ENCODE data around the gene TEC.
A peak's percentile ranks its signal among the peaks of the same experiment; 100 is the strongest.
"Not testable (repeated sequence)": the region's sequence is repeated elsewhere in the genome, so short reads cannot be mapped to it uniquely, and the experiment has no call there.

TEC gene

GRCh38 chr4:48196758-48197504 lies 72.7 kb downstream of the TEC start:
- DNase-seq: no peak

- no peak for DNase-seq
Observed at GRCh38 chr4:48195853-48196252, 73.8 kb downstream of the TEC start.

DNA sequence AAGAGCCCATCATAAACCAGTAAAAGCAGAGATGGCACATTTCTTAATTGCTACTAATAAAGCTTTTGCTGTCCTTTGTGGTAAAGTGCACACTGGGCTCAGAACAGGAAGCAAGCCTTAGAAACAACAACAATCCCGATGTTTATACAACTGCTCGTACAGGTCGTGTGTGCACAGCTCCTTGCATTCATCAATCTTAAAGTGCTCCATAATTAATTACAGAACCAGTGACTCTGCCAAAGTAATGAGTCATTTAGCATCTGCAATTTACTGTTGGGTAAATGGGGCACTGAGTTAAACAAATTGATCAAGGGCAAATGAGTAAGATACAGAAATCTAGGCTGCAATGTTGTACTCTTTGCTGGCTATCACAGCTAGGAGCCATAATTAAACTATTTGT lies 74.3 kb downstream of the TEC start:
- no peak for DNase-seq

- DNase-seq: no peak
Observed at GRCh38 chr4:48194971-48195370, 74.7 kb downstream of the TEC start.

DNA sequence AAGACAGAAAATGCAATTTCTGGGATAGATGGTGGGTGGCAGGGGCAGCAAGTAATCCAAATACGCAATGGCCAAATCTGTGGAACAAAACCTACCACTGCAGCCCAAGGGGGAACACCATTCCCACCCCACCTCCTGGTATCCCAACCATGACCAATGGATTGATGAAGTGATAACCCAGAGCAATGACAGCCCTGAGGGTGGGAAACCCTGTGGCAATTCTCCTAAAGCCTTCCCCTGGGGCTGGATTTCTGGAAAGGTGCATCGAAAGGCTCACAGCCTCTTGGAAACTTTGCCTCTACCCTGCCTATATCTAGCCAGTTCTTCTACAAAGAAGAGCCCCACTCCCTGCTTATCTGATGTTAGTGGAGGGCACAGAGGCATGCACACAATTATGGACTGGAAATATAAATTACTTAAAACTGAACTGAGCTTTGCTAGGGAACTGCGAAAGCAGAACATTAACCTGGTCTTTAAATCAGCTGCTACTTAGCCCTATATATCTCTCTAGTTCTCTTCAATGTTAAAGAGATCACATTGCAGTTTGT lies 75.6 kb downstream of the TEC start:
- no peak for DNase-seq

DNA sequence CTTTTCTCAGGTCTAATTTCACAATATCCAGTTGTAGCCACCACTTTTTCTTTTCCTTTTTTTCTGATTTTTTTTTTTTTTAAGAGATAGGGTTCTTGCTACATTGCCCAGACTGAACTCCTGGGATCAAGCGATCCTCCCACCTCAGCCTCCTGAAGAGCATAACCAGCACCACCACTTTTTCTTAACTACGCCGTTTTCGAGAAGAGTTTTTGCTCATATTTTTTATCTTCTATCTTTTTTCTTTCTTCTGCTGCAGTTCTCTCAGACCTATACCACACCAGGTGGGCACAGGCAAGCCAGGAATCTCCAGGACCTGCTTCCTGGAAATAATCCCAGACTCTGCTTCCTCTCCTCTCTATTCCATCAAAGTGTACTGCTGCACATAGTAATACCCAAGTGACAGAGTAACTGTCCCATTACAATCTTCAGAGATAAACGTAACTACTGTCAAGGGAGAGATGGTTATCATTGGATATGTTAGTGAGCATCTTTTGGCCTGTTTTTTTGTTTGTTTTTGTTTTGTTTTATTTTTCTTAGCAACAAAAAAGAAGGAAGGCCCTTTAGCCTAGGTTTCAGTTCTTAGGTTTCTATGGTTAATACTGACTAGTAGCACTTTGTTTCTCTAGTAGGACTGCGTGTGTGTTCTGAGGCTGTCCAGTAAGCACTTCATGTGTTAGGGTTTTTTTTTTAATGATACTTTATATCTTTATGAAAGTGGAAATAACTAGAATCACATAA lies 76.4 kb downstream of the TEC start:
- no peak for DNase-seq

GRCh38 chr4:48191758-48192157 lies 77.9 kb downstream of the TEC start:
- no peak for DNase-seq

- DNase-seq: no peak
Observed at GRCh38 chr4:48190839-48191238, 78.8 kb downstream of the TEC start.

- no peak for DNase-seq
Observed at GRCh38 chr4:48189731-48190130, 79.9 kb downstream of the TEC start.

- no peak for DNase-seq
Observed at GRCh38 chr4:48188390-48188789, 81.2 kb downstream of the TEC start.

GRCh38 chr4:48187813-48188212 lies 81.8 kb downstream of the TEC start:
- DNase-seq: no peak

- DNase-seq: not testable (repeated sequence)
Observed at GRCh38 chr4:48187066-48187465, 82.6 kb downstream of the TEC start.

GRCh38 chr4:48186394-48186793 lies 83.2 kb downstream of the TEC start:
- not testable (repeated sequence) for DNase-seq

DNA sequence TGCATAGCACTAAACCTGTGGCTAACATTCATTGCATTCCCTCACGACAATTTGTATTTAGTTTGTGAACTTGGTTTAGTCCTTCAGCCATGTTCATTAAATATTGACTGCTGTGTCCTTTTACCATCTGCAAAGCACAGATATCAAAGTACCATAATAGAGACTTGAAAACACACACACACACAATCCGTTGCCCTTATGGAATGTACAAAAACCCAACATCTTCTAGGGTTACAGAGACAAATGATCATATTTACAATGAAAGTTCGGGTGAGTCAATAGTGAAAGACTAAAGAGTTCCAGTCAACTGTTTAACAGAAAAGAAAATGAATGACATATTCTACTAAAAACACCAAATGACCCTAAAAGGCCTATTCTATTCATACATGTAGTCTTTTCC lies 84.8 kb downstream of the TEC start:
- no peak for DNase-seq

DNA sequence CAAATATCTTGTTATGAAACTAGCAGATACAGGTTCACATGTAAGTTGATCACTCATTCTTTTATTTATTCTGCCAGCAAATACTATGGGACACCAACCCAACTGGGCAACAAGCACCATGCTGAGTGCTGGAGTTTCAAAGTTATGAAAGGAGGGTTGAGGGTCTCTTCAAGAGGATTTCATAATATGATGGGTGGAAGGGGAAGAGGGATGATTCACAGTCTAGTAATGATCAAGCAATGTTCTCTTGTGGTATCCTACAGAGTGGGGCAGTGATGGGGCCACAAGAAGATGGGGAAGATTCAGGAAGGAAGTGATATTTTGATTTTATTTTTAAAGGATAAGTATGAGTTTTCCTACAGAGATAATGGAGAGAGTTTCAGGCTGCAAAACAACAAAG lies 89.4 kb downstream of the TEC start:
- no peak for DNase-seq

DNA sequence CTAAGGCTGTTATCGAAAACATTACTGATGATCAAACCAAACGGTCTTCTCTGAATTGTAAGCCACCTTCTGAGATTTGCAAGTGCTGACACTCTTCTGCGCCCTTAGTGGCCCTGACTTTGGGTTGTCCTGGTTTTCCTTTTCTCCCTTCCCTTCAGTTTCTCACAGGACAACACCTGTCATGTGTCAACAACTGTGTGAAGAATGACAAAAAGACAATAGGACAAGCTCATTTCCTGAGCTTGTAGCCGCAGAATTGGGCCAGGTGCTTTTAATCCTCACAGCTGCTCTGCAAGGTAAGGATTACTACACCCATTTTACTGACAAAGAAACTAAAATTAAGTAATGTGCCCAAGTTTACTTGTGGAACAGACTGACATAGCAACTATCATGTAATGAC lies 90.7 kb downstream of the TEC start:
- DNase-seq: no peak

- DNase-seq: no peak
Observed at GRCh38 chr4:48175806-48176205, 93.8 kb downstream of the TEC start.

DNA sequence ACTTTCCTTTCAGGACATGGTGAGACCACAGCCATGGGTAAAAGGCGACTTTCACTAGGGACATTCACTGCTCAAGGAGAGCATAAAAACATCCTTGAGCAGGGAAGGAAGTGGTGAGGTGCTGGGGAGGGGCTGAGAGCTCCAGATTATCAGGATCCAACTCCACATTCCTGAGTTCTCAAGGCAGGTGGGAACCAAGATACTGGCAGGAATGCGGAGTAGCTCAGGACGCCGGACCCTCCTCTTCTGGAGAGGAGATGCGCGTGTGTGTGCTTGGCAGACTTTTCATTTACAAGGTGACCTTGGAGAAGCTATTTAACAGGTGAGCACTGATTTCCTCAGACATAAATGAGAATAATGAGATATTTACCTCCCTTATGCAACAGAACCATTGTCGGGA lies 94.3 kb downstream of the TEC start:
- DNase-seq: no peak

- DNase-seq: peak in 1 of 56 donors; percentile 1
Observed at GRCh38 chr4:48173056-48173991, 96.3 kb downstream of the TEC start.

DNA sequence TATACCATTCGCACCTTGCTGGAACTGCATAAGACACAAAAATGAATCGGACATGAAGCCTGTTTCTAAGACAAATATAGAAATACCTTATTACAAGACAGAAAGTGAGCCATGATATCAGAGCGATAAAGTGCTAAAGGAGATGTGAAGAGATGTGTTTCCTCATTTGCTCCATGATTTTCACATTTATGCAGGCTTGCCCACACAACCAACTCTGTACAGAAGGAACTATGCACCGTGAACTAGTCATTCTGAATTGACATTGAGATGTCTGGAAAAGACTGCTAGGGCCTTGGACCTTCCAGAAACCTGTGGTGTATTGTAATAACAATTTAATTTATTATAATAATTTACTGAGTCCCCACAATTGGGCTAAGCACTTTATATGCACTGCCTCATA lies 97.0 kb downstream of the TEC start:
- no peak for DNase-seq

- no peak for DNase-seq
Observed at GRCh38 chr4:48169636-48170035, 100.0 kb downstream of the TEC start.

Data from amygdala (tissue), 56 donors.